AG10803 (cell line): ENCODE results near the gene NID1.

ENCODE experiments used
- DNase-seq: peaks from one replicate; pipeline ENCODE4 v3.0.0; 2010; ENCODE audit warnings: low read depth
- H3K4me3 ChIP-seq: 2 replicates; pipeline ENCODE4 v1.5.1; 2011; ENCODE audit warnings: mild to moderate bottlenecking, low read length, control low read depth
- TF ChIP-seq, protein P1 (sequence below): conservative IDR thresholded peaks from 2 replicates; pipeline ENCODE4 v1.5.1; 2011; ENCODE audit warnings: mild to moderate bottlenecking, low read length, control low read depth, inconsistent platforms

Gene NID1

DNA sequence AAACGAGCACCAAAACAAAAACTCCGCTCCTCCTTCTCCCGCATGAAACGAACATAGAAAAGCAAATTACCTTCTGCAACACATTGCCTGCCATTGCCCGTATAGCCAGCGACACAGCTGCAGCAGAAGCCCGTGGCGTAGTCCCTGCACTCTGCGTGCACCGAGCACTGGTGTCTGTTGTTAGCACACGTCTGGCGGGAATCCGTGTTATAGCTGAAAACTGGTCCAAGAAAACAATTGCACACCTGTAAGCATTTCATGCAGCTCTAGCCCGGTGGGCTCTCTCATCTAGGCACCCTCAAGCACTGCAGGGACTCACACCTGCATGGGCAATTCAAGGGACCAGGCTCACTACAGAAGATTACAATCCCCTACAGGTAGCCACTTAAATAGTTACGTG, 26.9 kb downstream of the NID1 start:
- TF ChIP-seq, protein P1, sequence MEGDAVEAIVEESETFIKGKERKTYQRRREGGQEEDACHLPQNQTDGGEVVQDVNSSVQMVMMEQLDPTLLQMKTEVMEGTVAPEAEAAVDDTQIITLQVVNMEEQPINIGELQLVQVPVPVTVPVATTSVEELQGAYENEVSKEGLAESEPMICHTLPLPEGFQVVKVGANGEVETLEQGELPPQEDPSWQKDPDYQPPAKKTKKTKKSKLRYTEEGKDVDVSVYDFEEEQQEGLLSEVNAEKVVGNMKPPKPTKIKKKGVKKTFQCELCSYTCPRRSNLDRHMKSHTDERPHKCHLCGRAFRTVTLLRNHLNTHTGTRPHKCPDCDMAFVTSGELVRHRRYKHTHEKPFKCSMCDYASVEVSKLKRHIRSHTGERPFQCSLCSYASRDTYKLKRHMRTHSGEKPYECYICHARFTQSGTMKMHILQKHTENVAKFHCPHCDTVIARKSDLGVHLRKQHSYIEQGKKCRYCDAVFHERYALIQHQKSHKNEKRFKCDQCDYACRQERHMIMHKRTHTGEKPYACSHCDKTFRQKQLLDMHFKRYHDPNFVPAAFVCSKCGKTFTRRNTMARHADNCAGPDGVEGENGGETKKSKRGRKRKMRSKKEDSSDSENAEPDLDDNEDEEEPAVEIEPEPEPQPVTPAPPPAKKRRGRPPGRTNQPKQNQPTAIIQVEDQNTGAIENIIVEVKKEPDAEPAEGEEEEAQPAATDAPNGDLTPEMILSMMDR, result no peak
- no peak overlapping the region for H3K4me3 ChIP-seq
- DNase-seq, result no peak

DNA sequence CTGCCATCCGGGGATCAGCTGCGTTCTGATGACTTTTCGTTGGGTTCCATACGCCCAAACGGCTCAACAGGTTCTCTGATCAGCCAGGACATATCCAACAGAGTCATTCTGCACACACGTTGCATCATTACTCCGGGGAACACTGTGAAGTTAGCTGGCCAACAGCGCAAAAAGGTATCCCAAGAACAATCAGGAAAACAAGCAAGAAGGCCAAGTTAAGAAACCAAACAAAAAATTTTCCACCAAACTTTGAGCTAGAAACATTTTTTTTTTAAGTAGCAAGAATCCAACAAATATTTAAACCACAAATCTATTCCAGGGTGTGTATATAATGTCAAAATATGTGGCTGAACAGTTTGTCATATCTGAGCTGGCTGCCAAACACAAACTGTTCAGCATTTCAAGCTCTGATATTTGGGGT, 29.2 kb downstream of the NID1 start:
- H3K4me3 ChIP-seq, result no peak overlapping the region
- DNase-seq, result peak; percentile 46
- TF ChIP-seq, protein P1, result no peak

DNA sequence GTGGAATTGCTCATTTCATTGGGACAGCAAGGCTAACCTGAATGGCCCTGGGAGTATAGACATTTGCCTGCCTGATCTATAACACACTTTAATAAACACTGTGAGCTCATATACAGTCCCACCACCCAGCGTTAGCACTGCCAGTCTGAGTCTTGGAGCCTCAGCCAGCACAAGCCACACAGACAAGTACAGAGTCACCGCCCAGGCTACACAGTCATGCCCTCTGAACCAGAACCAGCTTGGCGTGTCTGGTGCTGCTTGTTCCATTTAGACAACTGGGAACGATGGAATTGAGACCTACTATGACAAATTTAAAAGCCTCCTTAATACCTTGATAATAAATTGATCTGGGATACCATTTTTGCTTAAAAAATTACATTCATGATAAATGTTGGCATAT, 31.6 kb downstream of the NID1 start:
- no peak for DNase-seq
- H3K4me3 ChIP-seq, result no peak overlapping the region
- TF ChIP-seq, protein P1, result no peak

DNA sequence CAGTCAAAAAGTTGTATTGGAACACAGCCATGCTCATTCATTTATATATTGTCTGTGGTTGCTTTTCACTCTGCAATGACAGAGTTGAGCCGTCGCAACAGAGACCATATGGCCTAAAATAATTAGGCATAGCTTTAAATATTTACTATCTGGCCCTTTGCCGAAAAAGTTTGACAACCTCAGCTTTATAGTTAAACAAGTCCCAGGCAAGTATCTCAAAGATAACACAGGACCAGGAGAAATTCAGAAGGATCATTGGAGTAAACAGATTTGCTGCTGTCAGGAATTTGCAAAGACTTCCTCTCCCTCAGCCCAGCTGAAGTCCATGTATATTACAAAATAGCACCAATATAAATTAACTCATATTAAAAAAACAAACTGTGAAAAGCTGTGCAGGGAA, 34.4 kb downstream of the NID1 start:
- no peak overlapping the region for H3K4me3 ChIP-seq
- TF ChIP-seq, protein P1, result no peak
- no peak for DNase-seq

DNA sequence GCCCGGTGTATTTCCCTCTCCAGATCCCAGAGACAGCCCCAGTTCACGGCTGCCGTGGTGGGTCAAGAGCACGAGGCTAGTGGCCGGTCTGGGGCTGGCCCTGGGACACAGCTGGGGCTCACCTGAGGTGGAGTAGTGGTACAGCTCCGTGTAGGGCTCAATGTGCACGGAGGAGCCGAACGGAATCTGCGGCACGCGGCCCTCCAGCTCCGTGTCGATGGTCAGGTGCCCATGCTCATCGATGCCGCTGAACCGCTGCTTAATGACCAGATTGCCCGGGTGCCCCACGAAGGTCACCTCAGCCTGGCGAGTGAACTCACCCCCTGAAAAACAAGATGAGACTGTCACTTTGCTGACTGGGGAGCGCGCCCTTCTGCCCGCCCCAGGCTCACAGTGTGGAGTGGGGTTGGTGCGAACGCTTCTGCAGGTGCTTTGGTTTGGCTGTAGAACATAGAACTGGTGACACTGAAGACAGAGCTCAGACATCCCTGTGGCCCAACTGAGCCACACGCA, 35.4 kb downstream of the NID1 start:
- TF ChIP-seq, protein P1, result no peak
- no peak overlapping the region for H3K4me3 ChIP-seq
- no peak for DNase-seq

DNA sequence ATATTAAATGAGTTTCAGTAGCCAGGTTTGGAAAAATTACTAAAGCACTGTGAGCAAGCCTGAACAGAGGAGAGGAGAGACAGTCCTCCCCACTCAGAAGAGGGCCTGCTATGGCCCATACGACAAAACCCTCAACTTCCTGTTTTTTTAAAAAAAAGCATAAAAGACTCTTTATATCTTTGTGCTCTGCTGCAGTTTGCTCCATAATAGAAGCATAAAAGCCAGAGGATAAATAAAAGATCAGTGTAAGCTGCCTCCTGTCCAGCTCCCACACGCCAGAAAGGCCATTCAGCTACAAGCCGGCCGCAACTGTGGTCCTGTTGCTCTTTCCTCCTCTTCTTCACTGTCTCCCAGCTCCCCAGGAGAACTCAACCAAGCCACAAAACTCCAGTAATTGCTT, 37.8 kb downstream of the NID1 start:
- TF ChIP-seq, protein P1, result no peak
- DNase-seq, result no peak
- no peak overlapping the region for H3K4me3 ChIP-seq

DNA sequence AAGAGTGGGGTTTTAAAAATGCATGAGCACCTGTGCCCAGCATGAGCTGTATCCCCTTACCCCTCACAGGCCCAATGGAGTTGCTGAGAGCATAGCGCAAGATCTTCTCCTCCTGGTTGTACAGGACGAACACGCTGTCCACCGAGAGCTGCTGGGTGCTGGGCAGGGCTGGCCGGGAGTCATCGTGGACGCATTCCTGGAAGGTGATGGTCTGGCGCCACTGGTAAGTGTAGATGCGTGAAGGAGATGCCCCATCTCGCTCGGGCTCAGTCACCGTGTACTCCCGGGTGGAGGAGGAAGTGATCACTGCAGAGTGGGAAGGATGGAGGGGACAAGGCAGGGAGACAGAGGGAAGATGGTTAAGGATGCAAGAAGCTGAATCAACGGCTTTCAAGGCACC, 39.1 kb downstream of the NID1 start:
- no peak overlapping the region for H3K4me3 ChIP-seq
- DNase-seq, result no peak
- TF ChIP-seq, protein P1, result no peak
